OCI-LY7 (cell line): ENCODE measurements around the gene ECSIT. TPM values are rescaled to one million over a fixed set of nuclear protein-coding genes. Genes with fewer than 3 reads are reported as not detected.

Source experiments
- BruUV-seq: library from RNA; stranded (reverse); fragments of 400-500 nt; replicated peaks from 2 replicates; lab custom pipeline; 2021; lab: Mats Ljungman, UMichigan
- CTCF ChIA-PET: fragments of 300-600 bp; sonication (Branson Sonifier 250); formaldehyde crosslinking; loops from one replicate; lab custom pipeline; 2022; ENCODE audit warnings: antibody characterized with exemption; ENCODE audit not compliant: unreplicated experiment; lab: Charles Lee
- POLR2A ChIA-PET: fragments of 300-600 bp; sonication (Branson Sonifier 250); formaldehyde crosslinking; loops from one replicate; lab custom pipeline; 2022; ENCODE audit warnings: antibody characterized with exemption; lab: Charles Lee
- DNase-seq: peaks from one replicate; pipeline ENCODE4 v3.0.0-alpha.2; 2015; ENCODE audit warnings: low spot score
- H2AFZ ChIP-seq: fragments of 200-600 bp; sonication (generic), shearing (Covaris generic); 2 replicates; pipeline ENCODE4 v1.6.1; 2014; ENCODE audit warnings: mild to moderate bottlenecking, antibody characterized with exemption, low read length, moderate library complexity
- H3K27ac ChIP-seq: fragments of 200-600 bp; sonication (generic); 2 replicates; pipeline ENCODE4 v1.5.1; 2014; ENCODE audit warnings: mixed run types, low read depth, mild to moderate bottlenecking, moderate library complexity, low read length, inconsistent platforms; ENCODE audit not compliant: poor library complexity, severe bottlenecking
- H3K36me3 ChIP-seq: fragments of 200-600 bp; sonication (generic); 2 replicates; pipeline ENCODE4 v1.6.1; 2014; ENCODE audit warnings: mild to moderate bottlenecking, antibody characterized with exemption, low read length, moderate library complexity, mixed read lengths; ENCODE audit not compliant: insufficient read depth
- H3K4me1 ChIP-seq: fragments of 200-600 bp; sonication (generic); 2 replicates; pipeline ENCODE4 v1.5.1; 2014; ENCODE audit warnings: mild to moderate bottlenecking, low read length; ENCODE audit not compliant: insufficient read depth, poor library complexity, severe bottlenecking
- H3K4me2 ChIP-seq: fragments of 200-600 bp; sonication (generic); 2 replicates; pipeline ENCODE4 v1.6.1; 2014; ENCODE audit warnings: mild to moderate bottlenecking, low read length
- H3K4me3 ChIP-seq: fragments of 200-600 bp; sonication (generic); 2 replicates; pipeline ENCODE4 v1.5.1; 2014; ENCODE audit warnings: mild to moderate bottlenecking, low read depth, low read length; ENCODE audit not compliant: poor library complexity, severe bottlenecking
- H3K79me2 ChIP-seq: fragments of 200-600 bp; sonication (generic); 2 replicates; pipeline ENCODE4 v1.6.1; 2016; ENCODE audit warnings: low read depth, mild to moderate bottlenecking, low read length, moderate library complexity, mixed read lengths; ENCODE audit not compliant: insufficient read depth
- H3K9me2 ChIP-seq: fragments of 200-600 bp; sonication (generic); 2 replicates; pipeline ENCODE4 v1.6.1; 2016; ENCODE audit warnings: mild to moderate bottlenecking, low read length, mixed read lengths; ENCODE audit not compliant: insufficient read depth
- H3K9me3 ChIP-seq: fragments of 200-600 bp; sonication (generic); 2 replicates; pipeline ENCODE4 v1.6.1; 2014; ENCODE audit warnings: mild to moderate bottlenecking, mixed run types, low read length, mixed read lengths
- H4K20me1 ChIP-seq: fragments of 200-600 bp; sonication (generic); 2 replicates; pipeline ENCODE4 v1.6.1; 2014; ENCODE audit warnings: mild to moderate bottlenecking, antibody characterized with exemption, low read length, moderate library complexity, mixed read lengths; ENCODE audit not compliant: insufficient read depth
- EZH2phosphoT487 ChIP-seq: fragments of 200-600 bp; sonication (generic); IDR thresholded peaks from 2 replicates; pipeline ENCODE4 v1.6.1; 2018; ENCODE audit warnings: low read depth, borderline replicate concordance, mild to moderate bottlenecking, mixed run types, antibody characterized with exemption, low read length, moderate library complexity, mixed read lengths
- intact Hi-C: fragments of 100-400 bp; cut with micrococcal nuclease; formaldehyde crosslinking; loops from one replicate; pipeline ENCODE4 v1.10.0; 2022; ENCODE audit not compliant: unreplicated experiment
- total RNA-seq, 2 experiments: library from RNA; depleted of rRNA in 1 of 2; stranded (reverse); fragments of >200 nt in 1 of 2; shearing (Covaris generic) in 1 of 2; gene quantifications; 2 replicates each; pipeline ENCODE4 v1.2.3, GENCODE V29; 2014 to 2022
- TF ChIP-seq, protein P1 (sequence below): fragments of 200-600 bp; sonication (generic); conservative IDR thresholded peaks from 2 replicates; pipeline ENCODE4 v1.5.1; 2014; ENCODE audit warnings: mild to moderate bottlenecking, antibody characterized with exemption, low read length, moderate library complexity, mixed read lengths

The ECSIT gene
- total RNA-seq, 2 experiments from 2014 or later, result 40.6 to 59.5 TPM

- Histone ChIP-seq H3K36me3 (peaks cover 42% of the 10 kb centered on the region), H3K4me2 (no peak overlapping the region), H3K79me2 (no peaks in the 10 kb centered on the region), H3K9me3 (no peaks in the 10 kb centered on the region), H3K27ac (no peak overlapping the region), H3K4me3 (no peak overlapping the region), H2AFZ (no peak overlapping the region), H3K9me2 (no peaks in the 10 kb centered on the region), H4K20me1 (no peaks in the 10 kb centered on the region), H3K4me1 (no peaks in the 10 kb centered on the region)
- CTCF ChIA-PET, result no interaction called here
- POLR2A ChIA-PET, result no interaction called here
- no peak for DNase-seq
- TF ChIP-seq, protein P1, sequence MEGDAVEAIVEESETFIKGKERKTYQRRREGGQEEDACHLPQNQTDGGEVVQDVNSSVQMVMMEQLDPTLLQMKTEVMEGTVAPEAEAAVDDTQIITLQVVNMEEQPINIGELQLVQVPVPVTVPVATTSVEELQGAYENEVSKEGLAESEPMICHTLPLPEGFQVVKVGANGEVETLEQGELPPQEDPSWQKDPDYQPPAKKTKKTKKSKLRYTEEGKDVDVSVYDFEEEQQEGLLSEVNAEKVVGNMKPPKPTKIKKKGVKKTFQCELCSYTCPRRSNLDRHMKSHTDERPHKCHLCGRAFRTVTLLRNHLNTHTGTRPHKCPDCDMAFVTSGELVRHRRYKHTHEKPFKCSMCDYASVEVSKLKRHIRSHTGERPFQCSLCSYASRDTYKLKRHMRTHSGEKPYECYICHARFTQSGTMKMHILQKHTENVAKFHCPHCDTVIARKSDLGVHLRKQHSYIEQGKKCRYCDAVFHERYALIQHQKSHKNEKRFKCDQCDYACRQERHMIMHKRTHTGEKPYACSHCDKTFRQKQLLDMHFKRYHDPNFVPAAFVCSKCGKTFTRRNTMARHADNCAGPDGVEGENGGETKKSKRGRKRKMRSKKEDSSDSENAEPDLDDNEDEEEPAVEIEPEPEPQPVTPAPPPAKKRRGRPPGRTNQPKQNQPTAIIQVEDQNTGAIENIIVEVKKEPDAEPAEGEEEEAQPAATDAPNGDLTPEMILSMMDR, result no peak
- no peak for TF ChIP-seq EZH2phosphoT487
- intact Hi-C loops, result no loop called here
- BruUV-seq, result no TSS peak
Observed at GRCh38 chr19:11494634-11495285, 34.2 kb downstream of the ECSIT start.

- Histone ChIP-seq H3K79me2 (no peaks in the 10 kb centered on the region), H3K27ac (no peak overlapping the region), H4K20me1 (no peaks in the 10 kb centered on the region), H3K9me2 (no peaks in the 10 kb centered on the region), H2AFZ (no peak overlapping the region), H3K36me3 (peaks cover 27% of the 10 kb centered on the region), H3K4me2 (no peak overlapping the region), H3K4me1 (no peaks in the 10 kb centered on the region), H3K4me3 (no peak overlapping the region), H3K9me3 (no peaks in the 10 kb centered on the region)
- no peak for DNase-seq
- BruUV-seq, result no TSS peak
- POLR2A ChIA-PET, result no interaction called here
- CTCF ChIA-PET, result no interaction called here
- TF ChIP-seq EZH2phosphoT487, result no peak
- TF ChIP-seq, protein P1, result no peak
- intact Hi-C loops, result no loop called here
Observed at GRCh38 chr19:11489378-11489777, 39.6 kb downstream of the ECSIT start.
